Stimulated activated CD4-positive, alpha-beta T cell treated with anti-CD3 and anti-CD28 coated beads, Interleukin-15, amount 100 ng/mL, for 24 hours (primary cell): ENCODE measurements around the gene TGFB2.

ENCODE experiments used
- DNase-seq: peaks from one replicate; pipeline ENCODE4 v3.0.0-alpha.2; 2020

TGFB2 gene

DNA sequence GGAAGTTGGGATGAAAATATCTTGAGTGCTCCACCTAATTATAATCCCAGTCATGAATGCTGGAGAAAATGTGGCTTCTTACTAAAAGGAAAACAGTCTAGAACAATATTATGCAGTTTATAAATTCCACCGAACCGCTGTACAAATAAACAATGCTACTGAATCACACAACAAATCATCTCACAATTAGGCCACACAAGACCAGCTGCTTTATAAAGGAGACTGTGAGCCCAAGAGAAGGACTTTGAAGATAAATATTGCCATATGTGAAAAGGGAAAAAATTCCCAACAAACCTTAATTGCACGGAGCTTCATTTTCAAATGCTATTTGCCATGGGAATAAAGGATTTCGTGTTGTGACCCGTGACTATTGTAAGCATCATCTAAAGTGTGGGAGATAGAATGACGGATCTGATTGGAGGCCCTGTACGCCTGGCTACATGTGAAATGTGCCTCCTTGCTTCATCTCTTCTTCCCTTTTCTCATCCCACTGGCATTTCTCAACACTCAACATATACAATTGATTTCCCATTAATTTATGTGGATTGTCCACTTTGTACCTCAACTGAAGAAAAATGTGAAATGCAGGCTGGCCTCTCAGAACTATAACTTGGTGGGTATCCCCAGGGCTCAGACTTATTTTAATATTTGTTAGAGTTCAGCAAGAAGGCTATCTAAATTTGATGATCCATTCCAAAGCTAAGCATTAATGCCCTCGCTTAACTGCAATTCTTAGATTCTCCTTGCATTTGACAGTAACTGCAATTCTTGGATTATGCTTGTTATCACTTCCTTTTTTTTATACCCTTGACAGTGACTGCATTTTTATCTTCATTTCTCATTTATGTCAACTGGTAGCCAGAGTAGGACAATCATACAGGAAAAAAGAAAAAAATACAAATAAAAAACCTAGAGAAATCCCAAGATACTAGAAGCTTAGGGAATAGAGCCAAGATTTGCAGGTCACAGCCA is 122.3 kb downstream of the TGFB2 start:
- DNase-seq, result no peak

DNA sequence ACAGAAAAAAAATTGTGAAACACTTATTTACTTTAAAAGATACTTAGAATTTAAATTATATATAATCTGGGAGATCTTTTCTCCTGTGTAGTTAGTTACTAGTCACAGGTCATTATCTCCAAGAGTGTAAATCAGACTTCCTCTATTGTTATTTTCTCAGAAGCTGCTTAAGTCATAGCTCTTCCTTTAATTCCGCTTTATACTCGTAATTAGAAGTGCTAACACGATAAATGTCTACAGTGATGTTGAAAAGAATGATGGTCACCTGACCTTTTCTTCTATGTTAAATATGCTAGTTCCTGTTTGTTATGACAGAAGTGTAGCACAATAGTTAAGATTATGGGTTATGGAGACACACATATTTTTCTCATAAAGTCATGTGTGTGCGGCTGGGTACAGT is 123.6 kb downstream of the TGFB2 start:
- no peak for DNase-seq

DNA sequence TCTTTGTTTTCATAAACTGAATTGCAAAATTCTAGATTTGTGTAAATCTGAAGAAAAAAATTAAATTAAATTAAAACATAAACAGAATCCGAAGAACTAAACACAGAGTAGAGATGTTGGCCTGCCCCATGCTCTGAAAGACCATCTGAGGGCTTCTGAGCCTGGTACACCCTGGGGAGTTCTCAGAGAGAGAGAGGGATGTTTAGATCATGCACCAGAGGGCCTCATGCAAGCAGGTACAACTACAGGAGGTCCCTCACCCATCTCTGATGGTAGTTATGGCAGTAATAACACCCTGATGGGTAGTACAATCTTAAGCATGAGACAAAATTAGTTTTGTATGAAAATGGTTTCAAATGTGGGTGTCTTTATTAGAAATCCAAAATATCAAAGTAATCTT is 127.7 kb downstream of the TGFB2 start:
- no peak for DNase-seq

DNA sequence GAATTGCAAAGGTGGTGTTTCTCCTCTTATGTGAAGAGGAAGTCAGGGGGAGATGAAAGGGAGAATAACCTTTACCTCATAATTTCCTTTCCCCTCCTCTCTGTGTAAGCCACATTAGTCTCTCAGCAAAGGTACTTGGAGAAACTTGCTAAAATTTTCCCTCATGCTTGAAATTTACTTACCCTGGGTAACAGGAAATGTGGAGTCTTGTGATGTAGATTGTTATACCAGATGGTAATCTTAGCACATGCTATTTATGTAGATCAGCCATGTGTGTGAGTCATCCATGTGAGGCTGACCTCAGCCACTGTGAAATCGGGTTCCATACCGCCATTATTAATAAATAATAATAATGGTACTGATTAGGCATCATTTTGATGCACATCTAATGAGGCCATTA is 128.4 kb downstream of the TGFB2 start:
- no peak for DNase-seq

DNA sequence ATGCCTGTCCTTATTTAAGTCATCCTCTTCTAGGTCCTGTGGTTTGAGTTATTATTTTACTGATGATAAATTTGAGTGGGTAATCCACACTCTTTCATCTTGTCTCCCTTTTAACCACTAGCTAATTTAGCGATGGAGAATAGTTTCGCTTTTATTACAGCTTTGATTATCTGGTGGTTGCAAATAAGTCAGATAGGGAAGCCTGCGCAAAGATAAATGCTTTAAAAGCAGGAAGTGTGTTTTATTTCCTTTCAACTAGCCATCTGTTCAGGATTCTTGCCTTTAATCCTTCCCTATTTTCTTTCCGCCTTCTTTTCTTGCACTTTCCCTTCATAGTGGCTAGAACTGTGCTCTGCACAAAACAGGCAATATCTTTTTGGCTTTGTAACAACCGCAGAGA is 129.0 kb downstream of the TGFB2 start:
- no peak for DNase-seq

DNA sequence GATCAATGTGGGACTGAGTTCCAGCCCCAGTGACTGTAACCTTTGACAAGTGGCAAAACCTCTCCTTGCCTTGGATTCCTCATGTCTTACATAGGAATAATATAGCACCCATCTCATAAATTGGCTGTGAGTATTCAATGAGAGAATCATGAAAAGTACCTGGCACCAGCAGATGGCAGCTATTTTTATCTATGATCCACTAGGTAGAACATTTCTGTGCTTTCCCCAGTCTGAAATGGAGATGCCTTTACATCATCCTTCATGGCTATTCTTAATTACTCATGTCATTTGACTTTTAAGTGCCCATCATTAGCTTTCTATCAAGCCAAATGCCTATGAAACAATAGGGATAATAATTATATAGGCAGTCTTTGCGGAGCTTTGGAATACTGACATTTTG is 130.1 kb downstream of the TGFB2 start:
- DNase-seq, result no peak

DNA sequence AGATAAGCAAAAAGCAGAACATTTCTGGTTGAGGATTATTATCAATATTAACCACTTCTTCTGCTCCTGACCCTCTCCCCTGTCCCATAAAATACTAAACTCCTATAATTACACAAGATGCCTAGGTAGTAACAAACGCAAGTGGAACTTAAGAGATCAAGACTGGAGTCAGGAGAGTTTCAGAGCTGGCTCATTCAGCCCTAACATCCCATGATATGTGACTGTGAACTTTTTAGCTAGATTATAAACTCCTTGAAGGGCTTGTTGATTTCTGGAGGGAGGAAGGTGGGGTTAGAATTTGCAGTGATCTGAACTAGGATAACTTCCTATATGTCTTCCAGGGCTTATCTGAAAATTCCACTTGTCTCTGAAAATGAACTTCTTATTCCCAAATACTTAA is 130.6 kb downstream of the TGFB2 start:
- no peak for DNase-seq

DNA sequence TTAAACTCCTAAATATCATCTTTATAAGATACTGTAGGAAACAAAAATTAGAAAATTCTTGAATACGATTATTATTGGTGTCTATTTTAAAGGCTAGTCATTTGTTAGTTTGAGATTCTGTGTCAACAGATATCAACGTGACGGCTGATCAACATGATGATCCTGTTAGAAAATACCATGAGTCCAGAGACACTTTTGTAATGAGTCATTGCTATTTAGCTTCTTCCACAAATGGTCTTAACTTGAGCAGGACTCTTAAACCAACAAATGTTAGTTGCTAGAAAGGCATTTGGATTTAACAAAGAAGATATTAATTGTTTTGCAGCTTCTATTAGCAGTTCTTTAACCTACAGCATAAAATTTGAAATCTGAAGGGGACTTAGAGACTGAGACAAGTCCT is 131.2 kb downstream of the TGFB2 start:
- DNase-seq, result no peak

DNA sequence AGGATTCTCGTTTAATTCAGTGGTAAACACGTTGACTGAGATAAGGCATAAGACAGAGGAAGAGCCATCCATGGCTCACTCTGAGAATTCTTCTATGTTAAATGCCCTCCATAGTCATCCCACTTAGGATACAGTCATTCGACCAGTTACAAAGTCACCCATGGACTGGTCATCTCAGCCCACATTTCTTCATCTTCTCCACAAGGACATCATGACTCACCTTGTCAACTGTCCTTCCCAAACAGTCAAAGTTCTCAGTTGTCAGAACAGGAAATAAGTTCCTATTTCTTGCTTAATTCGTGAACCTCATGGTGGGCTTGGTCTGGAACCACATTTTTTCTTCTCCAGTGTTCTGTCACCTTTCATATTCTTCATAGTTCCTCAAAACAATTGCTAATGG is 133.2 kb downstream of the TGFB2 start:
- no peak for DNase-seq

DNA sequence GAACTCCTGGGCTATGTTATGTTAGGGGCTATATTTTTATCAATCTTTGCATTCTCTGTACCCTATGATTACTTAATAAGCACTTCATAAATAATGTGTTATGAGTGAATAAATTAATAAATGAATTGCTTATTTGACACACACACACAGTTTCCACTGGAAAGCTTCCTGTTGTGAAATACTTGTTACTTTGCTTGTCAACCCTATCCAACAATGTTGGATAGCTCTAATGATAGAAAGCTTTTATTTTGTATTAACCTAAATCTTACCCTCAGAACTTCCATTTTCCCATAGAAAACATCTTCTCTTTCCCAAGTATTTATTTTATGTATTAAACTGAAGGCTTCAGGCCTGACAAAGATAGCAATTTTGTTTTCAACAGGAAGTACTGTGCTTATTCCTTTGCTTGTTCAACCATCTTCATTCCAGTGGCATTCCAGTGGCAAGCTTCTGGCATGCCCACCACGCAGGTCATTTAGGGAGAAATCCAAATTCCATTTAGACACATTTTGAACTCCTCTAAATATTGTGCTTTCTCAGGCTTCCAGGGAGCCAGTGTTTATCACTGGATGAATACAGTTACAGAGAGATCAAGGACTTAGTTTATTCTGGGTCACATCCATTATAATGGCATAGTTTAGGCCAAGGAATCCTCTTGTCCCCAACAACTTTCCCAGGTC is 134.4 kb downstream of the TGFB2 start:
- DNase-seq, result no peak

DNA sequence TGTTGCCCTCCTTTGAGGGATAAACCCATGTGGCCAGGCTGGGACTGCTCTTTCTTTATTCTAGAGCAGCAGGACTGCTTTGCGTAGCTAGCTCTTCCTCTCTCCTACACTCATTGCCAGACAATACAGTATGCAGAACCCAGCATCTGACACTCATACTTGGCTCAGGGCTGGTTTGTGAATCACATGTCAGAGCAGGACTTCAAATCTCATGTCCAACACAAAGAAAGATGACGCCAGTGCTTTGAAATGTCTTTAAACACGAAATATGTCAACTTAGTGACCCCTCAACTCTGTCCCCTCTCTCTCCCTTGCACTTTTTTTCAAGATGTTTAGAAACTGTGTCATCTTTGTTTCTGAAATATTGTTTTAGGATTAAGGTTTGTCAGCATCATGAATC is 135.0 kb downstream of the TGFB2 start:
- DNase-seq, result no peak

DNA sequence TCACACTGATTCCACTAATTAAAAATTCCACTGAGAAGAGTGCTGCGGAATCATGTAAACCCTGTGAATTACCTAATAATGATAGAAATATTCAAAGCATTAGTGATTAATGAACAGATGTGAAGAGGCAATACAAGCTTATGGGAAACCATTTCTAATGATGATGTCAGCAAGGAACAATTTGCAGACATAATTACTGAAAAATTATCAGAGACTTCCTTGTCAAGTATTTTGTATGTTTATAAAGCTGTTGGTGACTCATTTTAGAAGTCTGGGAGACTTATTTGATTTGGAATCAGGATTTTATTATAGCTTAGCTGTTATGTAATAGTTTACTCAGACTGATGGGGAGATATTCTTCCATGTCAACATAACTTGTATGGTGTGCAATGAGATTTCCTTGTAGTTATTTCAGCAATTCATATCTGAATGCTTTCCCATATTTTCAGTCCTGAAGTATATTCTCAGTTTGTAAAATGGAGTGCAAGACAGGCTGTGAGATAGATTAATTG is 135.5 kb downstream of the TGFB2 start:
- DNase-seq, result no peak

DNA sequence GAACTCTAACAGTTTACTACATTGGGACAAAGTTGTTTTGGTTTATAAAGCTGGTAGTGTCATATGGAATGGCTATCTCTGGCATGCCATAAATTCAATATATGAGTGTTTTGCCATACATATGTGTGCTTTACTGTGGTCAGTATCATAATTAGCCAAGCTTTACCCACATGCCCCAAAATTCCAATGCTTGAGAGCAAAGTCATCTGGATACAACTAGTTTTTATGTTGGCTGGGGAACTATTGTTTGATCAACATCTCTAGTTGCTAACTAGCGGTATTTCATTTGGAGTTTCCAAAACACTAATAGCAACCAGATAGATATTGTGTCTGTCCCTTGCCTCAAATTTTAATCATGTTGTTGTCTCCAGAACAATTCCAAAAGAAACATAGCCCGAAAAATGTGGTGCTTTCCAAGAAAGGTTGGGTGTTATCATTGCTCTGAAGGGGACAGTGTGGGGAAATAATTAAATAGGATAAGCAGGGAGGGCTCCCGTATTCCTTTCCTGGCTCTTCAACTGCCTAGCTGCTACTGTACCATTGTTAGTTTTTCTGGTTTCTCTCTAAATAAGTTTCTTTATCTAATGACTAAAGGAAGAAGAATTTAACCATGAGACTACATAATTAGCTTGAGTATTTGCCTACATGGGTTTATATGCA is 136.1 kb downstream of the TGFB2 start:
- no peak for DNase-seq

DNA sequence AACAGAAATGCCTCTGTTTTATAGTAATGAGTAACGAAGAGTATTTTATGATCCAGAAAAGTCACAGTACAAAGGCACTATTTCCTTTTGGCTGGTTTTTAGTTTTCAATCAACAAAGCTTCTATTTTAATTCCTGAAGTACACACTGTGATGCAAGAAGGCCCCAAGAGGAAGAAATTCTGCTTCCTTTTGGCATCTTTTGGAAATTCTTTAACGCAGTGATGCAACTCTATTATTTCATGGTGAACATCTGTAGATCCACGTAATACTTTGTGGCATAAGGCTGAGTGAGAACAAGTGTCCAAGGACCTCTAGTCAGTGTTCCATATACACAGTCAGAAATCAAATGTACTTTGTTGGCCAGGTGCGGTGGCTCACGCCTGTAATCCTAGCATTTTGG is 137.5 kb downstream of the TGFB2 start:
- no peak for DNase-seq

DNA sequence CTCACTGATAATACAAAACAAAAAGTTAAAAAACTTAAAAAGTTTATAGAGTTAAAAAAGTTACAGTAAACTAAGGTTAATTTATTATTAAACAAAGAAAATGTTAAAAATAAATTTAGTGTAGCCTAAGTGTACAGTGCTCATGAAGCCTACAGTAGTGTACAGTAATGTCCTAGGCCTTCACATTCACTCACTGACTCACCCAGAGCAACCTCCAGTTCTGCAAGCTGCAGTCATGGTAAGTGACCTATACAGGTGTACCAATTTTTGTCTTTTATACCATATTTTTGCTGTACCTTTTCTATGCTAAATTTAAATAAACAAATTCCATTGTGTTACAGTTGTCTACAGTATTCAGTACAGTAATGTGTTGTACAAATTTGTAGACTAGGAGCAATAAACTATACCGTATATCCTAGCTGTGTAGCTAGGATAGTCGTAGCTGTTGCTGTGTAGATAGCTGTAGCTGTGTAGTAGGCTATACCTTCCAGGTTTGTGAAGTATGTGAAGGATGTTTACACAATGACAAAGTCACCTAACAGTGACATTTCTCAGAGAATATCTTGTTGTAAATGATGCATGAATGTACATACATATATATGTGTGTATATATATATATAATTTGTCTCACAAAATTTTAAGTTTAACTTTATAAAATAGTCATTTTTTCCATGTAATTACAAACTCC is 140.2 kb downstream of the TGFB2 start:
- no peak for DNase-seq

DNA sequence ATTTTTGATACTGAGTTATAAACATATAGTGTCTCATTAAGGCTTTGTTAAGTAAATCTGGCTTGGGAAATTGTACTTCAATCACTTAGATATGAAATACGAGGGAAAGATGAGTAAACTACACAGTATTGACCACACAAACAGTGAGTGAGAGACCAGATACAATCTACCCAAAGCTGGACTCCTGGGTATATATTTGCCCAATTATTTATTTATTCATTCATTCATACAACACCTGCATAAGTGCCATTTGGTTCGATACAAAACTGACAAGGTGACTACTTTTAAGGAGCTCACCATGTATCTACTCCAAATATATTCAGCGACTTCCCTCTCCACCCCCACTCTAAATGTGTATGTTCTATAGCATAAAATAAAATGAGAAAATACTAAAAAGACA is 143.4 kb downstream of the TGFB2 start:
- no peak for DNase-seq

DNA sequence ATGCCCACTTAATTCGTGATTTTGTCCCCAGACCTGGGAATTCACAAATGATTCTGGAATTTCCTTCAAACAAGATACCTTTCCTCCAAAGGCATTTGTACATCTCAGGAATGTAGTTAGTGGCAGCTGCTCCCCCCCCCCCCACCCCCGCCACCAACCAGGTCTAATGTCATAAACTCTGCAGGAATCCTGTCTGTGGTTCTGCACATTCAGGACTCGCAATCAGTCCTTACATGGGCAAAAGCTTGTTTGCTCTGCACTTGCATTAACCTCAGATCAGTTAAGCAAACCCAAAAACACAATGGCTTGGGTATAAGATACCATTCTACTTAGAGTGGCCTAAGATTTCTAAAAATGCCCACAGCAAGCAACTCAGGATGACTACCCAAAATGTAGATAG is 143.8 kb downstream of the TGFB2 start:
- no peak for DNase-seq

DNA sequence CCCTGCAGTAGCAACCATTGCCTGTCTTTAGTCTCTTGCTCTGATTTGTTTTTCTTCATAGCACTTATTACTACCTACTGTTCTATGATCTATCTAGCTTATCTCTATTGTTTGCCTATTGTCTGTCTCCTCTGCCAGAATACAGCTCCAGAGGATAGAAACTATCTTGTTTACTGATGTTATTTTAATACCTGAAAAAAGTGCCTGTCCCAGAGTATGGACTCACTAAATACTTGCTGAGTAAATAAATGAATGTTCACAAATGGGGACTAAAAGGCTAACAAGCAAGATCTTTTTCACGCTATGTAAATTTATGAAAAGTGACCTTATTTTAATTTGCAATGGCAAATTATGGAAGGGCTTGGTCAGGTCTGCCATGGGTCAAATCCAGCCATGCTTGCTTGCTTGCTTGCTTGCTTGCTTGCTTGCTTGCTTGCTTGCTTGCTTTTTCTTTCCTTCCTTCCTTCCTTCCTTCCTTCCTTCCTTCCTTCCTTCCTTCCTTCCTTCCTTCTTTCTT is 145.3 kb downstream of the TGFB2 start:
- DNase-seq, result no peak

DNA sequence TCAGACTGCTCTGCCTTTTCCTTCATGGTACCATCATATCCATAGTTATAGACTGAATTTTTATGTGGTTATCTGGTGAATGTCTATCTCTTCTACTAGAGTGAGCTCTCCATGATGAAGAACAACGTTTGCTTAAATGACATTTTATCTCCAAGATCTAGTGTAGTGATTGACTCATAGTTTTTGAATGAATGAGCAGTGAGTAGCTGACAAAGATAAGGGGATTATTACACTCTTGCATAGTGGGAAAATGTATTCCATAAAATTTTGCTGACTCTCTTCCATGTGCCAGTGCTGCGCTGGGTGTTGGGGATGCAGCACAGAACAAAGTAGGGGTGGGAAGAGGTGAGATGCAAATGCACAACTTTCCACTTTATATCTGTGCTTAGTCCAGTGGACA is 147.7 kb downstream of the TGFB2 start:
- DNase-seq, result no peak

DNA sequence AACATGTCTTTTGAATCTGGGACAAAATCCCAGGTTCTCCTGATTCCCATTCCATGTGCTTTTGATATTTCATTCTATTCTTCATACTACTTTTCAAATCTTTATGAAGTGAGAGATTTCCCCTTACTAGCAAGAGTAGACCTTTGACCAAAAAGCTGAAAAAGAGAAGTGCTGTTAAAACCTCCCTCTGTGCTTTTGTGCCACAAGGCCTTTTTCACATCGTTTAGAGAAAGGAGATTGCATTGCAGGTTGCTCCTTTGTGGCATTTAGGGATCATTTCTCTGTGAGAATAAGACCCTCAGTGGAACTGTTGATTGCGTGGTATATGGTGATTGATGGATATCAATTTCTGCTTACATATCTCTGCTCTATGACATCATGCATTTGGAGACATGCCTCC is 148.8 kb downstream of the TGFB2 start:
- no peak for DNase-seq
